DND-41 (cell line): ENCODE results near the gene SLC12A8.

Experiments used
- ATAC-seq: fragments of 200-7000 bp; cut with Tn5 transposase; 3 replicates; pipeline ENCODE4 v1.9.1; 2021; ENCODE audit warnings: low read depth; ENCODE audit not compliant: insufficient read depth
- DNase-seq: peaks from one replicate; pipeline ENCODE4 v3.0.0-alpha.2; 2020
- H2AFZ ChIP-seq: 2 replicates; pipeline ENCODE4 v1.6.0; 2012; ENCODE audit warnings: low read depth, low read length
- H3K27ac ChIP-seq: 2 replicates; pipeline ENCODE4 v1.5.1; 2012; ENCODE audit warnings: low read length, inconsistent platforms
- H3K27me3 ChIP-seq: fragments of 200-600 bp; sonication (generic); 2 replicates; pipeline ENCODE4 v1.6.0; 2012; ENCODE audit warnings: low read length, mild to moderate bottlenecking, inconsistent platforms; ENCODE audit not compliant: insufficient read depth, poor library complexity
- H3K36me3 ChIP-seq: 2 replicates; pipeline ENCODE4 v1.5.1; 2012; ENCODE audit warnings: low read length, inconsistent platforms; ENCODE audit not compliant: insufficient read depth
- H3K4me1 ChIP-seq: 2 replicates; pipeline ENCODE4 v1.5.1; 2012; ENCODE audit warnings: mild to moderate bottlenecking, low read length; ENCODE audit not compliant: insufficient read depth
- H3K4me2 ChIP-seq: 2 replicates; pipeline ENCODE4 v1.6.0; 2012; ENCODE audit warnings: mild to moderate bottlenecking, moderate library complexity, low read length, inconsistent platforms; ENCODE audit not compliant: insufficient read depth
- H3K4me3 ChIP-seq, 2 experiments: fragments of 200-600 bp in 1 of 2; shearing (Covaris generic) in 1 of 2; 2 replicates each; pipeline ENCODE4 v1.5.1; 2012 to 2016; ENCODE audit warnings: inconsistent platforms in 2 of 2, low read length in 2 of 2, mild to moderate bottlenecking in 2 of 2, low read depth in 1 of 2, moderate library complexity in 1 of 2
- H3K79me2 ChIP-seq: 2 replicates; pipeline ENCODE4 v1.6.0; 2012; ENCODE audit warnings: low read length, inconsistent platforms; ENCODE audit not compliant: insufficient read depth
- H3K9ac ChIP-seq: 2 replicates; pipeline ENCODE4 v1.6.0; 2012; ENCODE audit warnings: low read depth, mild to moderate bottlenecking, inconsistent platforms, low read length, moderate library complexity
- H3K9me3 ChIP-seq: 2 replicates; pipeline ENCODE4 v1.5.1; 2012; ENCODE audit warnings: low read length, moderate library complexity, mild to moderate bottlenecking, inconsistent platforms; ENCODE audit not compliant: insufficient read depth, severe bottlenecking
- H4K20me1 ChIP-seq: 2 replicates; pipeline ENCODE4 v1.6.0; 2012; ENCODE audit warnings: low read length; ENCODE audit not compliant: insufficient read depth
- CTCF ChIP-seq: IDR thresholded peaks from 2 replicates; pipeline ENCODE4 v1.5.1; 2012; ENCODE audit warnings: borderline replicate concordance, low read length, moderate library complexity, mild to moderate bottlenecking; ENCODE audit not compliant: poor library complexity, severe bottlenecking; ENCODE audit errors: extremely low read depth
- EZH2 ChIP-seq: IDR thresholded peaks from 3 replicates; pipeline ENCODE4 v1.6.1; 2012; ENCODE audit warnings: borderline replicate concordance, low read depth, mild to moderate bottlenecking, moderate library complexity, low read length, inconsistent platforms; ENCODE audit not compliant: severe bottlenecking

The SLC12A8 gene

GRCh38 chr3:125140011-125140817 lies 72.3 kb downstream of the SLC12A8 start:
- Histone ChIP-seq H4K20me1 (no peaks in the 10 kb centered on the region), H3K4me1 (no peaks in the 10 kb centered on the region), H3K27ac (no peak overlapping the region), H3K27me3 (no peaks in the 10 kb centered on the region), H2AFZ (no peak overlapping the region), H3K4me3 (no peak overlapping the region), H3K9me3 (no peaks in the 10 kb centered on the region), H3K79me2 (no peaks in the 10 kb centered on the region), H3K36me3 (no peaks in the 10 kb centered on the region), H3K9ac (no peak overlapping the region), H3K4me2 (no peak overlapping the region)
- no peak for DNase-seq
- no peak for TF ChIP-seq EZH2
- ATAC-seq = no peak

GRCh38 chr3:125139386-125139785 lies 73.2 kb downstream of the SLC12A8 start:
- H3K27ac ChIP-seq = no peak overlapping the region

GRCh38 chr3:125137358-125138033 lies 75.1 kb downstream of the SLC12A8 start:
- no peak overlapping the region for H3K27ac ChIP-seq
- peaks cover 6% of the 10 kb centered on the region for H3K27me3 ChIP-seq
- H3K9me3 ChIP-seq = no peaks in the 10 kb centered on the region
- no peak for TF ChIP-seq CTCF
- TF ChIP-seq EZH2 = no peak
- H3K4me2 ChIP-seq = no peak overlapping the region
- ATAC-seq (no peak), DNase-seq (no peak)
- H4K20me1 ChIP-seq = no peaks in the 10 kb centered on the region
- H3K36me3 ChIP-seq = no peaks in the 10 kb centered on the region
- no peaks in the 10 kb centered on the region for H3K79me2 ChIP-seq
- H2AFZ ChIP-seq = no peak overlapping the region
- no peak overlapping the region for H3K4me3 ChIP-seq
- H3K4me1 ChIP-seq = no peaks in the 10 kb centered on the region
- H3K9ac ChIP-seq = no peak overlapping the region

More at GRCh38 chr3:125139386-125139785, 73.2 kb downstream of the SLC12A8 start:
- Histone ChIP-seq H3K9me3 (no peaks in the 10 kb centered on the region), H3K4me3 (no peak overlapping the region), H3K36me3 (no peaks in the 10 kb centered on the region), H4K20me1 (no peaks in the 10 kb centered on the region), H3K79me2 (no peaks in the 10 kb centered on the region), H3K9ac (no peak overlapping the region), H3K4me2 (no peak overlapping the region), H3K4me1 (no peaks in the 10 kb centered on the region), H2AFZ (no peak overlapping the region), H3K27me3 (peaks cover 6% of the 10 kb centered on the region)
- TF ChIP-seq CTCF (no peak), EZH2 (no peak)
- ATAC-seq (no peak), DNase-seq (no peak)

- TF ChIP-seq CTCF (no peak), EZH2 (no peak)
- DNase-seq (no peak), ATAC-seq (no peak)
- Histone ChIP-seq H3K36me3 (no peaks in the 10 kb centered on the region), H3K9me3 (no peaks in the 10 kb centered on the region), H3K27ac (no peak overlapping the region), H3K27me3 (peaks cover 6% of the 10 kb centered on the region), H4K20me1 (no peaks in the 10 kb centered on the region), H3K4me3 (no peak overlapping the region), H3K4me1 (no peaks in the 10 kb centered on the region), H2AFZ (no peak overlapping the region), H3K9ac (no peak overlapping the region), H3K4me2 (no peak overlapping the region), H3K79me2 (no peaks in the 10 kb centered on the region)
These were observed 75.6 kb downstream of the SLC12A8 start for GRCh38 chr3:125136966-125137357.
